H1 (cell line): ENCODE data around the gene C1GALT1. TPM values are rescaled to one million over a fixed set of nuclear protein-coding genes. Genes with fewer than 3 reads are reported as not detected.

ENCODE experiments used
- CTCF ChIA-PET: fragments of 300-600 bp; sonication (Branson Sonifier 250); formaldehyde crosslinking; loops from one replicate; lab custom pipeline; 2021; ENCODE audit not compliant: partially characterized antibody; lab: Charles Lee
- POLR2A ChIA-PET: fragments of 300-600 bp; sonication (Branson Sonifier 250); formaldehyde crosslinking; loops from one replicate; lab custom pipeline; 2021; ENCODE audit warnings: inconsistent platforms; ENCODE audit not compliant: partially characterized antibody; lab: Charles Lee
- DNase-seq, 2 experiments: peaks; one replicate each; pipeline versions ENCODE4 v3.0.0 to v3.0.0-alpha.2; 2010 to 2022; ENCODE audit warnings: low spot score in 2 of 2, low read depth in 1 of 2, mixed read lengths in 1 of 2
- FAIRE-seq: peaks from 2 replicates; lab custom pipeline; 2011; peaks lifted over from hg19 to GRCh38; lab: Jason Lieb, UNC
- H2AFZ ChIP-seq: 2 replicates; pipeline ENCODE4 v1.8.1; 2012; ENCODE audit warnings: low read length, inconsistent platforms
- H2AK5ac ChIP-seq: 2 replicates; pipeline ENCODE4 v1.6.1; 2013; ENCODE audit warnings: low read depth, low read length
- H2BK120ac ChIP-seq: replicated peaks from 2 replicates; pipeline ENCODE3; 2013; ENCODE audit warnings: low read depth, low read length, inconsistent platforms
- H2BK12ac ChIP-seq: 2 replicates; pipeline ENCODE4 v1.6.1; 2013; ENCODE audit warnings: low read depth, low read length
- H2BK15ac ChIP-seq: 2 replicates; pipeline ENCODE4 v1.6.1; 2013; ENCODE audit warnings: low read length
- H2BK20ac ChIP-seq: 2 replicates; pipeline ENCODE4 v1.6.1; 2013; ENCODE audit warnings: low read length
- H2BK5ac ChIP-seq: 2 replicates; pipeline ENCODE4 v1.6.1; 2013; ENCODE audit warnings: low read depth, low read length
- H3K14ac ChIP-seq: 2 replicates; pipeline ENCODE4 v1.6.1; 2013; ENCODE audit warnings: inconsistent platforms; ENCODE audit not compliant: insufficient read length
- H3K18ac ChIP-seq: 2 replicates; pipeline ENCODE4 v1.6.1; 2013; ENCODE audit warnings: low read length; ENCODE audit errors: extremely low read depth
- H3K23ac ChIP-seq: 2 replicates; pipeline ENCODE4 v1.6.1; 2013; ENCODE audit warnings: inconsistent platforms; ENCODE audit not compliant: insufficient read length
- H3K23me2 ChIP-seq: 2 replicates; pipeline ENCODE4 v1.6.1; 2013; ENCODE audit warnings: low read depth, low read length
- H3K27ac ChIP-seq: 2 replicates; pipeline ENCODE4 v1.6.1; 2011; ENCODE audit warnings: low read depth, low read length, inconsistent platforms
- H3K27me3 ChIP-seq, 4 experiments: replicated peaks in 1 of 4; 1 replicate in 1 of 4; 2 replicates in 3 of 4; pipeline versions ENCODE4 v1.6.1 to v1.8.1; 2011 to 2013; ENCODE audit warnings: low read length in 3 of 4, mild to moderate bottlenecking in 3 of 4, inconsistent platforms in 2 of 4, mixed read lengths in 2 of 4, moderate library complexity in 1 of 4; ENCODE audit not compliant: control insufficient read depth in 3 of 4, insufficient read depth in 3 of 4; ENCODE audit errors: extremely low read depth in 1 of 4
- H3K36me3 ChIP-seq, 4 experiments: 2 replicates each; pipeline versions ENCODE4 v1.6.1 to v1.8.1; 2011 to 2013; ENCODE audit warnings: mild to moderate bottlenecking in 4 of 4, low read length in 3 of 4, moderate library complexity in 2 of 4, control low read depth in 1 of 4, inconsistent platforms in 1 of 4; ENCODE audit not compliant: insufficient read depth in 4 of 4, control insufficient read depth in 2 of 4
- H3K4ac ChIP-seq: replicated peaks from 2 replicates; pipeline ENCODE3; 2013; ENCODE audit warnings: low read length, low read depth, mixed read lengths, inconsistent platforms; ENCODE audit not compliant: insufficient read length
- H3K4me1 ChIP-seq, 4 experiments: replicated peaks in 1 of 4; 1 replicate in 1 of 4; 2 replicates in 3 of 4; pipeline versions ENCODE4 v1.6.1 to v1.8.1; 2011 to 2013; ENCODE audit warnings: low read length in 3 of 4, inconsistent platforms in 2 of 4, mixed read lengths in 1 of 4; ENCODE audit not compliant: insufficient read depth in 4 of 4, control insufficient read depth in 3 of 4
- H3K4me2 ChIP-seq, 2 experiments: 2 replicates each; pipeline versions ENCODE4 v1.6.1 to v1.8.1; 2011 to 2013; ENCODE audit warnings: low read depth in 2 of 2, low read length in 2 of 2, control low read depth in 1 of 2, inconsistent platforms in 1 of 2, mild to moderate bottlenecking in 1 of 2; ENCODE audit not compliant: insufficient read depth in 1 of 2
- H3K4me3 ChIP-seq, 4 experiments: fragments of 200-600, 300-600 bp in 1 of 4; sonication (generic), shearing (Covaris generic), sonication (Bioruptor Twin) in 1 of 4; 2 replicates each; pipeline versions ENCODE4 v1.5.1 to v1.8.1; 2011 to 2016; ENCODE audit warnings: low read length in 4 of 4, low read depth in 3 of 4, control low read depth in 2 of 4, inconsistent platforms in 2 of 4, mild to moderate bottlenecking in 2 of 4, mixed read lengths in 1 of 4, moderate library complexity in 1 of 4; ENCODE audit not compliant: insufficient read depth in 2 of 4; ENCODE audit errors: extremely low read depth in 1 of 4
- H3K56ac ChIP-seq: replicated peaks from 2 replicates; pipeline ENCODE3; 2013; ENCODE audit warnings: low read depth, mild to moderate bottlenecking, mixed read lengths, low read length, inconsistent platforms; ENCODE audit not compliant: insufficient read length
- H3K79me1 ChIP-seq: 2 replicates; pipeline ENCODE4 v1.6.1; 2013; ENCODE audit warnings: low read depth, low read length, control low read depth
- H3K79me2 ChIP-seq, 2 experiments: 2 replicates each; pipeline versions ENCODE4 v1.6.1 to v1.8.1; 2012 to 2013; ENCODE audit warnings: low read length in 2 of 2, mild to moderate bottlenecking in 2 of 2, inconsistent platforms in 1 of 2; ENCODE audit not compliant: insufficient read depth in 2 of 2, control insufficient read depth in 1 of 2
- H3K9ac ChIP-seq, 4 experiments: replicated peaks in 1 of 4; 1 replicate in 1 of 4; 2 replicates in 3 of 4; pipeline versions ENCODE4 v1.6.1 to v1.8.1; 2011 to 2013; ENCODE audit warnings: low read depth in 3 of 4, low read length in 3 of 4, control low read depth in 2 of 4, mild to moderate bottlenecking in 2 of 4, moderate library complexity in 2 of 4, inconsistent platforms in 1 of 4; ENCODE audit errors: extremely low read depth in 1 of 4
- H3K9me3 ChIP-seq, 2 experiments: 2 replicates each; pipeline versions ENCODE4 v1.6.1 to v1.8.1; 2012 to 2013; ENCODE audit warnings: mild to moderate bottlenecking in 2 of 2, moderate library complexity in 2 of 2, control low read depth in 1 of 2, inconsistent platforms in 1 of 2, low read depth in 1 of 2, low read length in 1 of 2, mixed read lengths in 1 of 2; ENCODE audit not compliant: insufficient read depth in 2 of 2
- H4K20me1 ChIP-seq, 2 experiments: replicated peaks in 1 of 2; 2 replicates each; pipeline versions ENCODE3 to v1.8.1; 2011 to 2013; ENCODE audit warnings: inconsistent platforms in 2 of 2, low read length in 2 of 2, mild to moderate bottlenecking in 1 of 2; ENCODE audit not compliant: insufficient read depth in 2 of 2, control insufficient read depth in 1 of 2
- H4K5ac ChIP-seq: 2 replicates; pipeline ENCODE4 v1.6.1; 2013; ENCODE audit warnings: low read length, low read depth, mixed read lengths, inconsistent platforms; ENCODE audit not compliant: insufficient read length
- H4K8ac ChIP-seq: 2 replicates; pipeline ENCODE4 v1.8.0; 2013; ENCODE audit warnings: mild to moderate bottlenecking, moderate library complexity, low read length, inconsistent platforms; ENCODE audit not compliant: insufficient read depth; ENCODE audit errors: extremely low read depth
- H4K91ac ChIP-seq: replicated peaks from 2 replicates; pipeline ENCODE3; 2013; ENCODE audit warnings: low read length, mixed read lengths, inconsistent platforms; ENCODE audit not compliant: insufficient read length
- ATF3 ChIP-seq: IDR thresholded peaks from 2 replicates; pipeline ENCODE4 v1.6.1; 2011; ENCODE audit warnings: low read depth, mild to moderate bottlenecking, low read length; ENCODE audit not compliant: insufficient read depth
- CBX8 ChIP-seq: fragments of 300-800, 300-1000 bp; sonication (generic); IDR thresholded peaks from 2 replicates; pipeline ENCODE4 v1.7.1; 2016; ENCODE audit warnings: low read depth, low read length, borderline replicate concordance
- HDAC2 ChIP-seq, 2 experiments: fragments of 300-600 bp in 1 of 2; sonication (generic) in 1 of 2; IDR thresholded peaks; 2 replicates each; pipeline ENCODE4 v1.6.1; 2011 to 2012; ENCODE audit warnings: low read depth in 2 of 2, low read length in 2 of 2, mild to moderate bottlenecking in 2 of 2, moderate library complexity in 2 of 2, borderline replicate concordance in 1 of 2, inconsistent platforms in 1 of 2
- KDM4A ChIP-seq: IDR thresholded peaks from one replicate; pipeline ENCODE4 v1.7.1; 2012; ENCODE audit warnings: low read depth, mild to moderate bottlenecking, moderate library complexity, low read length, inconsistent platforms; ENCODE audit not compliant: severe bottlenecking
- KDM5A ChIP-seq: fragments of 200-600 bp; IDR thresholded peaks from 2 replicates; pipeline ENCODE4 v1.7.1; 2012; ENCODE audit warnings: mild to moderate bottlenecking, low read length, inconsistent platforms, mixed read lengths
- PHF8 ChIP-seq: fragments of 200-600 bp; sonication (generic); conservative IDR thresholded peaks from 2 replicates; pipeline ENCODE4 v1.7.1; 2012; ENCODE audit warnings: low read depth, mild to moderate bottlenecking, inconsistent platforms, low read length, moderate library complexity
- POLR2A ChIP-seq, 2 experiments: IDR thresholded peaks; 1 replicate in 1 of 2; 2 replicates in 1 of 2; pipeline ENCODE4 v1.6.1; 2011; ENCODE audit warnings: low read depth in 2 of 2, low read length in 2 of 2, mild to moderate bottlenecking in 2 of 2; ENCODE audit errors: control extremely low read depth in 1 of 2
- POLR2AphosphoS5 ChIP-seq: IDR thresholded peaks from 2 replicates; pipeline ENCODE4 v1.6.1; 2011; ENCODE audit warnings: low read depth, low read length
- POU5F1 ChIP-seq: IDR thresholded peaks from 2 replicates; pipeline ENCODE4 v1.6.1; 2011; ENCODE audit warnings: low read depth, mild to moderate bottlenecking, low read length, moderate library complexity
- RAD21 ChIP-seq, 2 experiments: IDR thresholded peaks in 1 of 2; conservative IDR thresholded peaks in 1 of 2; 2 replicates each; pipeline ENCODE4 v1.6.1; 2011; ENCODE audit warnings: low read depth in 2 of 2, low read length in 2 of 2, improper control_type of control experiment in 1 of 2, inconsistent platforms in 1 of 2, mild to moderate bottlenecking in 1 of 2, moderate library complexity in 1 of 2
- SIRT6 ChIP-seq: IDR thresholded peaks from one replicate; pipeline ENCODE4 v1.7.1; 2012; ENCODE audit warnings: low read length, inconsistent platforms
- ZNF274 ChIP-seq: IDR thresholded peaks from 2 replicates; pipeline ENCODE4 v1.7.0; 2012; ENCODE audit warnings: low read length, borderline replicate concordance; ENCODE audit errors: extremely low read depth
- WGBS, 2 experiments: shearing (Covaris generic) in 1 of 2; methylation state at CpG; one replicate each; pipeline versions ENCODE4 v1.1.6 to v1.1.7; 2013 to 2015; ENCODE audit warnings: low lambda C conversion rate in 2 of 2, mixed read lengths in 2 of 2, inconsistent platforms in 1 of 2, low coverage in 1 of 2, missing lambda C conversion rate in 1 of 2; ENCODE audit not compliant: insufficient replicate concordance in 2 of 2, insufficient coverage in 1 of 2, insufficient read length in 1 of 2; ENCODE audit errors: extremely low coverage in 1 of 2, missing lambda C conversion rate in 1 of 2; 5-methylcytosine and 5-hydroxymethylcytosine counted together
- polyA plus RNA-seq, 7 experiments: library from polyadenylated mRNA; depleted of rRNA in 3 of 7; stranded (reverse) in 5 of 7; unstranded in 2 of 7; fragments of >200 nt in 5 of 7; fragments of 200-250 nt in 2 of 7; gene quantifications; 1 replicate in 5 of 7; 2 replicates in 1 of 7; 4 replicates in 1 of 7; pipeline versions ENCODE4 v1.2.1 to v1.2.3, GENCODE V29; 2011 to 2013; ENCODE audit warnings: missing spikeins in 2 of 7, mixed read lengths in 2 of 7
- total RNA-seq: library from RNA; stranded (reverse); fragmentation: NEBNext Ultra II Directional; extraction: Animal tissue kit (Norgen Biotek cat#: 25700); gene quantifications from 2 replicates; pipeline ENCODE4 v1.2.1, GENCODE V29; 2021

C1GALT1 gene
- total and polyA plus RNA-seq, 2 of the 8 experiments (the other 6 are each of a cell fraction or from before 2014, with no cell fraction given): 18.7 to 94.2 TPM

GRCh38 chr7:7178081-7178480 is 4.3 kb upstream of the C1GALT1 start:
- WGBS, 2 experiments: 100% methylated on average over 2 of the region's 2 CpGs; no CpG with 5 or more reads in 1 of the 2 experiments
- Histone ChIP-seq H4K91ac (no peak overlapping the region), H3K9me3 (no peaks in the 10 kb centered on the region), H3K9ac (no peak overlapping the region), H3K4me2 (no peak overlapping the region), H4K20me1 (no peaks in the 10 kb centered on the region), H3K79me1 (no peaks in the 10 kb centered on the region), H3K56ac (no peak overlapping the region), H2AK5ac (no peak overlapping the region), H2BK120ac (no peak overlapping the region), H2BK12ac (no peak overlapping the region), H3K27me3 (no peaks in the 10 kb centered on the region), H3K18ac (no peak overlapping the region), H3K4me1 (peaks cover 0 to 10% (median 5%) of the 10 kb centered on the region in 4 experiments; a peak in 3 of 7 replicates), H4K5ac (no peak overlapping the region), H3K4me3 (no peak overlapping the region), H3K4ac (no peak overlapping the region), H2AFZ (no peak overlapping the region), H3K36me3 (no peaks in the 10 kb centered on the region), H3K27ac (no peak overlapping the region), H3K23me2 (no peaks in the 10 kb centered on the region), H2BK15ac (no peak overlapping the region), H4K8ac (no peak overlapping the region), H2BK5ac (no peak overlapping the region), H3K14ac (no peak overlapping the region), H3K23ac (no peak overlapping the region), H3K79me2 (peaks cover under 1 to 2% of the 10 kb centered on the region in 2 experiments; a peak in 1 of 4 replicates), H2BK20ac (no peak overlapping the region)
- TF ChIP-seq CBX8 (no peak), KDM5A (no peak), SIRT6 (no peak), HDAC2 (IDR thresholded peaks at IDR 0.05; ENCODE audit: borderline replicate concordance in 1 of 2, low read depth in 2 of 2, low read length in 2 of 2) (no peak), KDM4A (no peak), RAD21 (IDR thresholded peaks at IDR 0.05 in 1 of 2, conservative IDR thresholded peaks at IDR 0.05 in 1 of 2; ENCODE audit: low read depth in 2 of 2, low read length in 2 of 2) (no peak), PHF8 (no peak), ATF3 (no peak), POLR2AphosphoS5 (no peak), POLR2A (IDR thresholded peaks at IDR 0.05; ENCODE audit: control extremely low read depth in 1 of 2, low read depth in 2 of 2, low read length in 2 of 2) (no peak), POU5F1 (no peak), ZNF274 (no peak)
- no peak for DNase-seq
- CTCF ChIA-PET: interaction anchor here (1.4 to 1.5 kb wide), 2 partner anchors 73 to 78 kb away, joined by 4 to 5 read pairs; no protein-coding TSS in a partner anchor
- POLR2A ChIA-PET: no interaction called here
- no peak for FAIRE-seq
